Mesothelial cell of epicardium (in vitro differentiated cells): ENCODE data around the gene GNB1. TPM values are rescaled to one million over a fixed set of nuclear protein-coding genes. Genes with fewer than 3 reads are reported as not detected.

Experiments used
- DNase-seq, 2 experiments: peaks; one replicate each; pipeline ENCODE4 v3.0.0; 2021; ENCODE audit warnings: low spot score in 2 of 2; ENCODE audit not compliant: unreplicated experiment in 2 of 2
- H3K27ac Mint-ChIP-seq: 2 replicates; pipeline ENCODE4 v1.8.0; 2021; ENCODE audit warnings: mixed read lengths
- H3K27me3 Mint-ChIP-seq: 2 replicates; pipeline ENCODE4 v1.8.0; 2021; ENCODE audit warnings: low read depth, mixed read lengths
- H3K36me3 Mint-ChIP-seq: 2 replicates; pipeline ENCODE4 v1.8.0; 2021; ENCODE audit warnings: mixed read lengths
- H3K4me1 Mint-ChIP-seq: 2 replicates; pipeline ENCODE4 v1.8.0; 2021; ENCODE audit warnings: mixed read lengths
- H3K4me3 Mint-ChIP-seq: 2 replicates; pipeline ENCODE4 v1.8.0; 2021; ENCODE audit warnings: mild to moderate bottlenecking, moderate library complexity, mixed read lengths
- H3K9me3 Mint-ChIP-seq: 2 replicates; pipeline ENCODE4 v1.8.0; 2021; ENCODE audit warnings: mixed read lengths
- total RNA-seq: library from RNA; stranded (reverse); gene quantifications from 3 replicates; pipeline ENCODE4 v1.2.1, GENCODE V29; 2021
- TF ChIP-seq, protein P1 (sequence below): fragments of 200-600 bp; sonication (generic); IDR thresholded peaks from one replicate; pipeline ENCODE4 v1.5.0; 2021; ENCODE audit warnings: antibody characterized with exemption; ENCODE audit not compliant: unreplicated experiment

The GNB1 gene
- total RNA-seq, 1 donor from 2014 or later = 272 TPM

DNA sequence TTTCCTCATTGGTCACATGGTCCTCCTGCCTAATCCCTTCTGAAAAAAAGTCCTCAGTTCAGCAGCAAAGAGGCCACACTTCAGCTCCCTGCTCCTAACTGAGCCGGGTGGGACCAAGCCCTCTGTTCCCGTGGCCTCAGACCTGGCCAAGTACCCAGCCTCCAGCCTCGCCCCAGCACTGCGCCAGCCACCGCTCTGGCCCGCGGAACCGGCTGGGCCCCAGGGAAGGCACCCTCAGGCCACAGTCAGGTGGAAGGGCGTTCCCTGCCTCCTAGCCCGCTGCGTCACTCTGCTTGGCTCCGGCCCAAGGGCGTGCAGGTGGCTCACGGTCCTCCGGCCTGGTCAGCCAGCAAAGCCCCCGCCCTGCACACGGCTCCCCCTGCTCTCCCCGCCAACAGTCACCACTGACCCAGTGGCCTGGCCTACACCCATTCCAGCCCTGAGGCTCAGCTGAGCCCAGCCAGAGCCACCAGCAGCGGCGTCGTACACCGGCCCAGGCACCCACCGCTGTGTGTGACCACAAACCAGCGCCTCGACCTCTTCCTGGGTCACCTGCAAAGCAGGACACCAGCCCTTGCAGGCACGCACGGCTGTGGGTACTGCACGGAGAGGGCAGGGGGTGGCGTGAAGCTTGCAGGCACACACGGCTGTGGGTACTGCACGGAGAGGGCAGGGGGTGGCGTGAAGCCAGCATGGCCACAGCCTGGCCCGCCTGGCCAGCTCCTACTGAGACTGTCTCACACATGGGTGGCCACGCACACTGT is 132.0 kb downstream of the GNB1 start:
- H3K27ac Mint-ChIP-seq = no peak overlapping the region
- no peaks in the 10 kb centered on the region for H3K27me3 Mint-ChIP-seq
- TF ChIP-seq, protein P1, sequence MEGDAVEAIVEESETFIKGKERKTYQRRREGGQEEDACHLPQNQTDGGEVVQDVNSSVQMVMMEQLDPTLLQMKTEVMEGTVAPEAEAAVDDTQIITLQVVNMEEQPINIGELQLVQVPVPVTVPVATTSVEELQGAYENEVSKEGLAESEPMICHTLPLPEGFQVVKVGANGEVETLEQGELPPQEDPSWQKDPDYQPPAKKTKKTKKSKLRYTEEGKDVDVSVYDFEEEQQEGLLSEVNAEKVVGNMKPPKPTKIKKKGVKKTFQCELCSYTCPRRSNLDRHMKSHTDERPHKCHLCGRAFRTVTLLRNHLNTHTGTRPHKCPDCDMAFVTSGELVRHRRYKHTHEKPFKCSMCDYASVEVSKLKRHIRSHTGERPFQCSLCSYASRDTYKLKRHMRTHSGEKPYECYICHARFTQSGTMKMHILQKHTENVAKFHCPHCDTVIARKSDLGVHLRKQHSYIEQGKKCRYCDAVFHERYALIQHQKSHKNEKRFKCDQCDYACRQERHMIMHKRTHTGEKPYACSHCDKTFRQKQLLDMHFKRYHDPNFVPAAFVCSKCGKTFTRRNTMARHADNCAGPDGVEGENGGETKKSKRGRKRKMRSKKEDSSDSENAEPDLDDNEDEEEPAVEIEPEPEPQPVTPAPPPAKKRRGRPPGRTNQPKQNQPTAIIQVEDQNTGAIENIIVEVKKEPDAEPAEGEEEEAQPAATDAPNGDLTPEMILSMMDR = no peak
- no peak overlapping the region for H3K4me3 Mint-ChIP-seq
- H3K9me3 Mint-ChIP-seq = no peaks in the 10 kb centered on the region
- DNase-seq = no peak
- peaks cover 17% of the 10 kb centered on the region for H3K36me3 Mint-ChIP-seq
- H3K4me1 Mint-ChIP-seq = no peaks in the 10 kb centered on the region

GRCh38 chr1:1758059-1758621 is 132.7 kb downstream of the GNB1 start:
- H3K4me1 Mint-ChIP-seq = no peaks in the 10 kb centered on the region
- H3K27me3 Mint-ChIP-seq = no peaks in the 10 kb centered on the region
- peaks cover 17% of the 10 kb centered on the region for H3K36me3 Mint-ChIP-seq
- TF ChIP-seq, protein P1 = no peak
- no peak overlapping the region for H3K27ac Mint-ChIP-seq
- DNase-seq = no peak
- no peaks in the 10 kb centered on the region for H3K9me3 Mint-ChIP-seq
- H3K4me3 Mint-ChIP-seq = no peak overlapping the region

GRCh38 chr1:1757422-1758058 is 133.3 kb downstream of the GNB1 start:
- Mint-ChIP-seq H3K27me3 (no peaks in the 10 kb centered on the region), H3K4me3 (no peak overlapping the region), H3K27ac (no peak overlapping the region), H3K9me3 (no peaks in the 10 kb centered on the region), H3K4me1 (no peaks in the 10 kb centered on the region), H3K36me3 (peaks cover 17% of the 10 kb centered on the region)
- TF ChIP-seq, protein P1 = no peak
- DNase-seq = no peak

- peaks cover 17% of the 10 kb centered on the region for H3K36me3 Mint-ChIP-seq
- TF ChIP-seq, protein P1 = no peak
- no peak for DNase-seq
- H3K27ac Mint-ChIP-seq = no peak overlapping the region
- no peaks in the 10 kb centered on the region for H3K27me3 Mint-ChIP-seq
- no peaks in the 10 kb centered on the region for H3K9me3 Mint-ChIP-seq
- H3K4me3 Mint-ChIP-seq = no peak overlapping the region
- H3K4me1 Mint-ChIP-seq = no peaks in the 10 kb centered on the region
Observed at GRCh38 chr1:1756661-1757421, 134.0 kb downstream of the GNB1 start.

GRCh38 chr1:1755852-1756251 is 135.0 kb downstream of the GNB1 start:
- H3K27ac Mint-ChIP-seq = no peak overlapping the region
- H3K27me3 Mint-ChIP-seq = no peaks in the 10 kb centered on the region
- no peaks in the 10 kb centered on the region for H3K4me1 Mint-ChIP-seq
- DNase-seq = no peak
- H3K36me3 Mint-ChIP-seq = peaks cover 11% of the 10 kb centered on the region
- no peaks in the 10 kb centered on the region for H3K9me3 Mint-ChIP-seq
- H3K4me3 Mint-ChIP-seq = no peak overlapping the region
- TF ChIP-seq, protein P1 = no peak
